ENCODE data around the gene KL. TPM values are rescaled to one million over a fixed set of nuclear protein-coding genes. Genes with fewer than 3 reads are reported as not detected.

KL gene
- total and polyA plus RNA-seq, 2 donors (not counting 1 experiment from before 2014, with no cell fraction given), result 0.07 TPM; not detected in 1

- no peak overlapping the region for H3K27ac ChIP-seq (ENCODE audit: low read length in 2 of 2)
- Mint-ChIP-seq H3K27ac (no peak overlapping the region), H3K4me3 (no peak overlapping the region), H3K4me1 (no peaks in the 10 kb centered on the region), H3K9me3 (ENCODE audit: insufficient read depth) (no peaks in the 10 kb centered on the region), H3K27me3 (peaks cover 19% of the 10 kb centered on the region)
- ChIA-PET POLR2A (no interaction called here), CTCF (no interaction called here)
- no peaks in the 10 kb centered on the region for H3K36me3 ChIP-seq (replicated peaks in 1 of 2; ENCODE audit: control extremely low read depth in 1 of 2, control insufficient read depth in 1 of 2, extremely low read depth in 1 of 2, insufficient read depth in 2 of 2, low read length in 1 of 2)
- H3K4me2 ChIP-seq (replicated peaks; ENCODE audit: low read depth, low read length, poor library complexity, severe bottlenecking), result no peak overlapping the region
- TF ChIP-seq EZH2 (IDR thresholded peaks at IDR 0.05; ENCODE audit: borderline replicate concordance, insufficient read depth, low read depth, low read length, poor library complexity, severe bottlenecking), result no peak
- TF ChIP-seq CTCF (IDR thresholded peaks at IDR 0.05), result no peak
- intact Hi-C loops (cut with micrococcal nuclease), result no loop called here
- ATAC-seq (ENCODE audit: low read depth), result no peak
- 71% methylated on average over 1 of the region's 3 CpGs for WGBS (ENCODE audit: insufficient coverage)
- no peak overlapping the region for H2AFZ ChIP-seq (ENCODE audit: insufficient read depth, low read depth, low read length, poor library complexity, severe bottlenecking)
- peaks cover 0 to 1% (median 0%) of the 10 kb centered on the region in 3 donors for H3K9me3 ChIP-seq (ENCODE audit: control extremely low read depth in 1 of 3, control insufficient read depth in 2 of 3, insufficient read depth in 1 of 3, low read length in 2 of 3)
- peaks cover 0 to 11% (median 6%) of the 10 kb centered on the region in 4 experiments for H3K27me3 ChIP-seq (replicated peaks in 1 of 4; ENCODE audit: control extremely low read depth in 1 of 4, control insufficient read depth in 3 of 4, insufficient read depth in 4 of 4, low read length in 3 of 4)
- H3K4me1 ChIP-seq (ENCODE audit: control insufficient read depth in 2 of 2, insufficient read depth in 2 of 2, low read length in 2 of 2), result no peaks in the 10 kb centered on the region
- H3K79me2 ChIP-seq (ENCODE audit: control insufficient read depth, insufficient read depth, low read length), result no peaks in the 10 kb centered on the region
- no peak for DNase-seq
- H3K4me3 ChIP-seq (ENCODE audit: control extremely low read depth in 1 of 5, extremely low read depth in 1 of 5, insufficient read depth in 1 of 5, low read depth in 2 of 5, low read length in 4 of 5), result no peak overlapping the region
- H3K9ac ChIP-seq (ENCODE audit: low read length), result no peak overlapping the region
- H4K20me1 ChIP-seq (ENCODE audit: control insufficient read depth, insufficient read depth, low read length, poor library complexity, severe bottlenecking), result no peaks in the 10 kb centered on the region
Observed at GRCh38 chr13:33051632-33052031, 35.4 kb downstream of the KL start.

- no peak overlapping the region for H3K27ac Mint-ChIP-seq
- peaks cover 0 to 11% (median 6%) of the 10 kb centered on the region in 4 experiments for H3K27me3 ChIP-seq (replicated peaks in 1 of 4; ENCODE audit: control extremely low read depth in 1 of 4, control insufficient read depth in 3 of 4, insufficient read depth in 4 of 4, low read length in 3 of 4)
- H3K79me2 ChIP-seq (ENCODE audit: control insufficient read depth, insufficient read depth, low read length), result no peaks in the 10 kb centered on the region
- H3K9me3 Mint-ChIP-seq (ENCODE audit: insufficient read depth), result no peaks in the 10 kb centered on the region
- H3K4me3 Mint-ChIP-seq, result no peak overlapping the region
- no peak overlapping the region for H3K27ac ChIP-seq (ENCODE audit: low read length in 2 of 2)
- H3K4me1 Mint-ChIP-seq, result no peaks in the 10 kb centered on the region
- no peak overlapping the region for H3K4me3 ChIP-seq (ENCODE audit: control extremely low read depth in 1 of 5, extremely low read depth in 1 of 5, insufficient read depth in 1 of 5, low read depth in 2 of 5, low read length in 4 of 5)
- H3K4me2 ChIP-seq (replicated peaks; ENCODE audit: low read depth, low read length, poor library complexity, severe bottlenecking), result no peak overlapping the region
- CTCF ChIA-PET, result no interaction called here
- WGBS (ENCODE audit: insufficient coverage), result 89% methylated on average over 2 of the region's 3 CpGs
- H3K9ac ChIP-seq (ENCODE audit: low read length), result no peak overlapping the region
- no peaks in the 10 kb centered on the region for H3K4me1 ChIP-seq (ENCODE audit: control insufficient read depth in 2 of 2, insufficient read depth in 2 of 2, low read length in 2 of 2)
- intact Hi-C loops (cut with micrococcal nuclease), result no loop called here
- no peaks in the 10 kb centered on the region for H3K36me3 ChIP-seq (replicated peaks in 1 of 2; ENCODE audit: control extremely low read depth in 1 of 2, control insufficient read depth in 1 of 2, extremely low read depth in 1 of 2, insufficient read depth in 2 of 2, low read length in 1 of 2)
- no peak overlapping the region for H2AFZ ChIP-seq (ENCODE audit: insufficient read depth, low read depth, low read length, poor library complexity, severe bottlenecking)
- ATAC-seq (ENCODE audit: low read depth) (no peak), DNase-seq (no peak)
- H3K27me3 Mint-ChIP-seq, result peaks cover 18% of the 10 kb centered on the region
- no peak for TF ChIP-seq EZH2 (IDR thresholded peaks at IDR 0.05; ENCODE audit: borderline replicate concordance, insufficient read depth, low read depth, low read length, poor library complexity, severe bottlenecking)
- H3K9me3 ChIP-seq (ENCODE audit: control extremely low read depth in 1 of 3, control insufficient read depth in 2 of 3, insufficient read depth in 1 of 3, low read length in 2 of 3), result peaks cover 0 to 1% (median 0%) of the 10 kb centered on the region in 3 donors
- POLR2A ChIA-PET, result no interaction called here
- no peaks in the 10 kb centered on the region for H4K20me1 ChIP-seq (ENCODE audit: control insufficient read depth, insufficient read depth, low read length, poor library complexity, severe bottlenecking)
Observed at GRCh38 chr13:33052506-33053280, 36.5 kb downstream of the KL start.
